IPS-18c (cell line): ENCODE measurements around the gene FOXP1.
"Not testable (repeated sequence)": the region's sequence is repeated elsewhere in the genome, so short reads cannot be mapped to it uniquely, and the experiment has no call there.

Source experiments
- H3K4me3 ChIP-seq: 2 replicates; pipeline ENCODE4 v1.7.0; 2013; ENCODE audit warnings: low read depth, mild to moderate bottlenecking, low read length, moderate library complexity; ENCODE audit not compliant: insufficient read depth
- H3K9me3 ChIP-seq: one replicate; pipeline ENCODE4 v1.6.1; 2013; ENCODE audit warnings: mild to moderate bottlenecking, low read length, moderate library complexity; ENCODE audit not compliant: control insufficient read depth, insufficient read depth

FOXP1 gene

GRCh38 chr3:70985572-70985971, 598.0 kb downstream of the FOXP1 start:
- H3K4me3 ChIP-seq = no peak overlapping the region
- no peaks in the 10 kb centered on the region for H3K9me3 ChIP-seq

- no peaks in the 10 kb centered on the region for H3K9me3 ChIP-seq
- H3K4me3 ChIP-seq = no peak overlapping the region
These were observed 598.6 kb downstream of the FOXP1 start for GRCh38 chr3:70984776-70985482.

GRCh38 chr3:70982700-70983140, 600.8 kb downstream of the FOXP1 start:
- no peaks in the 10 kb centered on the region for H3K9me3 ChIP-seq
- no peak overlapping the region for H3K4me3 ChIP-seq

GRCh38 chr3:70982284-70982683, 601.2 kb downstream of the FOXP1 start:
- Histone ChIP-seq H3K4me3 (no peak overlapping the region), H3K9me3 (no peaks in the 10 kb centered on the region)

- Histone ChIP-seq H3K4me3 (no peak overlapping the region), H3K9me3 (no peaks in the 10 kb centered on the region)
These were observed 602.2 kb downstream of the FOXP1 start for GRCh38 chr3:70981231-70981880.

- H3K4me3 ChIP-seq = no peak overlapping the region
- no peaks in the 10 kb centered on the region for H3K9me3 ChIP-seq
These were observed 602.8 kb downstream of the FOXP1 start for GRCh38 chr3:70980646-70981170.

GRCh38 chr3:70979983-70980645, 603.4 kb downstream of the FOXP1 start:
- Histone ChIP-seq H3K9me3 (no peaks in the 10 kb centered on the region), H3K4me3 (no peak overlapping the region)

GRCh38 chr3:70977712-70978111, 605.8 kb downstream of the FOXP1 start:
- H3K9me3 ChIP-seq = no peaks in the 10 kb centered on the region
- H3K4me3 ChIP-seq = no peak overlapping the region

- H3K4me3 ChIP-seq, H3K9me3 ChIP-seq: not testable (repeated sequence)
These were observed 607.5 kb downstream of the FOXP1 start for GRCh38 chr3:70975981-70976380.

- Histone ChIP-seq H3K4me3 (no peak overlapping the region), H3K9me3 (no peaks in the 10 kb centered on the region)
These were observed 608.8 kb downstream of the FOXP1 start for GRCh38 chr3:70974747-70975146.

GRCh38 chr3:70973558-70973957, 610.0 kb downstream of the FOXP1 start:
- H3K4me3 ChIP-seq = no peak overlapping the region

GRCh38 chr3:70972855-70973254, 610.7 kb downstream of the FOXP1 start:
- H3K4me3 ChIP-seq = no peak overlapping the region
- H3K9me3 ChIP-seq = no peaks in the 10 kb centered on the region

More at GRCh38 chr3:70973558-70973957, 610.0 kb downstream of the FOXP1 start:
- no peaks in the 10 kb centered on the region for H3K9me3 ChIP-seq

- no peaks in the 10 kb centered on the region for H3K9me3 ChIP-seq
- H3K4me3 ChIP-seq = no peak overlapping the region
These were observed 612.6 kb downstream of the FOXP1 start for GRCh38 chr3:70970952-70971351.

GRCh38 chr3:70970171-70970570, 613.4 kb downstream of the FOXP1 start:
- H3K9me3 ChIP-seq = no peaks in the 10 kb centered on the region
- no peak overlapping the region for H3K4me3 ChIP-seq

GRCh38 chr3:70963431-70964275, 619.9 kb downstream of the FOXP1 start:
- H3K9me3 ChIP-seq = no peaks in the 10 kb centered on the region
- H3K4me3 ChIP-seq = no peak overlapping the region

GRCh38 chr3:70959506-70960291, 623.8 kb downstream of the FOXP1 start:
- Histone ChIP-seq H3K9me3 (no peaks in the 10 kb centered on the region), H3K4me3 (no peak overlapping the region)
